K562 (cell line): ENCODE results near the gene CLSTN2. TPM values are rescaled to one million over a fixed set of nuclear protein-coding genes. Genes with fewer than 3 reads are reported as not detected.

Source experiments
- ATAC-seq: fragments of 200-7000 bp; cut with Tn5 transposase; 3 replicates; pipeline ENCODE4 v1.9.1; 2020; ENCODE audit warnings: moderate library complexity
- BruUV-seq: library from RNA; stranded (reverse); fragments of 400-500 nt; replicated peaks from 2 replicates; lab custom pipeline; 2021; lab: Mats Ljungman, UMichigan
- CTCF ChIA-PET: fragments of 300-600 bp; formaldehyde crosslinking; extraction: SDS; loops from one replicate; lab custom pipeline; 2021; ENCODE audit warnings: low intra/inter-chr PET ratio; lab: Yijun Ruan, JAX
- POLR2A ChIA-PET: fragments of 300-600, 350-650 bp; sonication (Branson Sonifier 250); formaldehyde crosslinking; extraction: SDS; loops from one replicate; lab custom pipeline; 2021; ENCODE audit warnings: antibody characterized with exemption, inconsistent platforms; lab: Yijun Ruan, JAX
- DNase-seq, 4 experiments: peaks; one replicate each; pipeline versions ENCODE4 v3.0.0 to v3.0.0-alpha.2; 2011 to 2018; ENCODE audit warnings: low spot score in 3 of 4, mixed read lengths in 3 of 4; ENCODE audit errors: extremely low read depth in 1 of 4
- FAIRE-seq: peaks from 2 replicates; lab custom pipeline; 2011; peaks lifted over from hg19 to GRCh38; lab: Jason Lieb, UNC
- H2AFZ ChIP-seq: 2 replicates; pipeline ENCODE4 v1.6.0; 2011; ENCODE audit warnings: low read depth, low read length, control low read depth, inconsistent platforms
- H3K27ac ChIP-seq: fragments of 200-600 bp; 3 replicates; pipeline ENCODE4 v1.8.0; 2011; ENCODE audit warnings: low read depth, mild to moderate bottlenecking, control low read depth, inconsistent platforms, low read length, moderate library complexity, mixed read lengths; ENCODE audit errors: extremely low read depth
- H3K27me3 ChIP-seq, 2 experiments: fragments of 300-600 bp in 1 of 2; 2 replicates in 1 of 2; 3 replicates in 1 of 2; pipeline versions ENCODE4 v1.6.0 to v1.8.0; 2011; ENCODE audit warnings: inconsistent platforms in 2 of 2, low read length in 2 of 2, mild to moderate bottlenecking in 1 of 2, mixed read lengths in 1 of 2, moderate library complexity in 1 of 2; ENCODE audit not compliant: control insufficient read depth in 2 of 2, insufficient read depth in 2 of 2
- H3K36me3 ChIP-seq: fragments of 300-600 bp; 3 replicates; pipeline ENCODE4 v1.8.0; 2011; ENCODE audit warnings: mild to moderate bottlenecking, low read length, inconsistent platforms; ENCODE audit not compliant: control insufficient read depth, insufficient read depth
- H3K4me1 ChIP-seq, 2 experiments: fragments of 200-600 bp in 1 of 2; replicated peaks in 1 of 2; 2 replicates in 1 of 2; 3 replicates in 1 of 2; pipeline versions ENCODE4 v1.5.1 to v1.8.0; 2011; ENCODE audit warnings: inconsistent platforms in 2 of 2, low read length in 2 of 2, mild to moderate bottlenecking in 1 of 2, mixed read lengths in 1 of 2, moderate library complexity in 1 of 2; ENCODE audit not compliant: control insufficient read depth in 2 of 2, insufficient read depth in 2 of 2
- H3K4me2 ChIP-seq: 2 replicates; pipeline ENCODE4 v1.6.1; 2011; ENCODE audit warnings: low read length, control low read depth, inconsistent platforms, mixed read lengths; ENCODE audit not compliant: insufficient read depth
- H3K4me3 ChIP-seq: fragments of 200-600 bp; sonication (generic), shearing (Covaris generic); 2 replicates; pipeline ENCODE4 v1.5.1; 2016; ENCODE audit warnings: control low read depth, inconsistent platforms
- H3K79me2 ChIP-seq: fragments of 200-600 bp; 3 replicates; pipeline ENCODE4 v1.8.0; 2011; ENCODE audit warnings: low read length, inconsistent platforms; ENCODE audit not compliant: control insufficient read depth, insufficient read depth
- H3K9ac ChIP-seq, 2 experiments: 2 replicates each; pipeline versions ENCODE4 v1.6.0 to v1.6.1; 2011; ENCODE audit warnings: low read depth in 2 of 2, low read length in 2 of 2, control low read depth in 1 of 2, inconsistent platforms in 1 of 2, mild to moderate bottlenecking in 1 of 2, mixed read lengths in 1 of 2; ENCODE audit not compliant: insufficient read depth in 1 of 2
- H3K9me1 ChIP-seq: one replicate; pipeline ENCODE4 v1.6.0; 2011; ENCODE audit warnings: inconsistent platforms, mild to moderate bottlenecking, low read length, moderate library complexity; ENCODE audit not compliant: control insufficient read depth, insufficient read depth
- H3K9me3 ChIP-seq: replicated peaks from 2 replicates; pipeline ENCODE4 v1.5.1; 2011; ENCODE audit warnings: low read depth, low read length, inconsistent platforms; ENCODE audit not compliant: control insufficient read depth, insufficient read depth
- H4K20me1 ChIP-seq: replicated peaks from 2 replicates; pipeline ENCODE4 v1.6.1; 2011; ENCODE audit warnings: low read length, inconsistent platforms, mixed read lengths; ENCODE audit not compliant: control insufficient read depth, insufficient read depth
- ILK ChIP-seq: fragments of 450-650 bp; IDR thresholded peaks from 2 replicates; pipeline ENCODE4 v1.6.1; 2016; ENCODE audit warnings: missing genetic modification characterization, low read depth, mild to moderate bottlenecking, missing compliant biosample characterization, moderate library complexity, borderline replicate concordance
- MEIS2 ChIP-seq: fragments of 450-650 bp; IDR thresholded peaks from 2 replicates; pipeline ENCODE4 v1.6.1; 2014; ENCODE audit warnings: mild to moderate bottlenecking; ENCODE audit not compliant: partially characterized antibody
- MYNN ChIP-seq, 2 experiments: sonication (generic); formaldehyde crosslinking in 1 of 2; IDR thresholded peaks; 2 replicates each; pipeline versions ENCODE4 v1.5.0 to v1.6.1; 2016 to 2020; ENCODE audit warnings: antibody characterized with exemption in 1 of 2, missing genetic modification reagents in 1 of 2
- NUFIP1 ChIP-seq: fragments of 450-650 bp; IDR thresholded peaks from 2 replicates; pipeline ENCODE4 v1.6.1; 2018; ENCODE audit not compliant: partially characterized antibody
- PCBP2 ChIP-seq: fragments of 200-400 bp; formaldehyde crosslinking; IDR thresholded peaks from 2 replicates; pipeline ENCODE4 v1.6.1; 2018; ENCODE audit warnings: low read length, low read depth, mild to moderate bottlenecking, moderate library complexity; ENCODE audit not compliant: poor library complexity, severe bottlenecking
- RBM14 ChIP-seq: fragments of 200-400 bp; formaldehyde crosslinking; IDR thresholded peaks from 2 replicates; pipeline ENCODE4 v1.6.1; 2018; ENCODE audit warnings: low read depth, mild to moderate bottlenecking, low read length, moderate library complexity, borderline replicate concordance; ENCODE audit not compliant: insufficient read depth
- TAF7 ChIP-seq: fragments of 450-650 bp; IDR thresholded peaks from 2 replicates; pipeline ENCODE4 v1.6.1; 2016; ENCODE audit warnings: missing genetic modification characterization, missing compliant biosample characterization
- THAP7 ChIP-seq: fragments of 250-450 bp; sonication (Bioruptor Pico); IDR thresholded peaks from 2 replicates; pipeline ENCODE4 v1.5.0; 2021
- U2AF1 ChIP-seq: fragments of 200-400 bp; formaldehyde crosslinking; optimal IDR thresholded peaks from 2 replicates; pipeline ENCODE3; 2017; ENCODE audit warnings: mild to moderate bottlenecking, low read depth, low read length, moderate library complexity
- ZNF395 ChIP-seq: fragments of 200-800 bp; sonication (Bioruptor generic); IDR thresholded peaks from 2 replicates; pipeline ENCODE4 v1.6.1; 2017; ENCODE audit warnings: missing genetic modification characterization, missing compliant biosample characterization
- ZNF398 ChIP-seq: fragments of 250-450 bp; sonication (Bioruptor Pico); IDR thresholded peaks from 2 replicates; pipeline ENCODE4 v1.8.0; 2021; ENCODE audit warnings: moderate library complexity, mild to moderate bottlenecking, inconsistent platforms
- ZNF445 ChIP-seq: fragments of 250-450 bp; sonication (Bioruptor Pico); IDR thresholded peaks from 2 replicates; pipeline ENCODE4 v1.4.0; 2020; ENCODE audit warnings: low read depth, mild to moderate bottlenecking, moderate library complexity
- WGBS: fragments of 100-300 bp; shearing (Covaris generic); methylation state at CpG from one replicate; pipeline ENCODE4 v1.1.6; 2016; ENCODE audit warnings: low coverage, mixed read lengths; ENCODE audit not compliant: insufficient coverage; ENCODE audit errors: missing lambda C conversion rate; 5-methylcytosine and 5-hydroxymethylcytosine counted together
- in situ Hi-C: fragments of 300-500 bp; cut with MboI; formaldehyde crosslinking; loops from 4 replicates; pipeline ENCODE4 v1.15.0; 2018; ENCODE audit warnings: inconsistent platforms, mixed read lengths
- intact Hi-C: fragments of 100-400 bp; cut with micrococcal nuclease; formaldehyde crosslinking; loops from 2 replicates; pipeline ENCODE4 v1.14.2; 2022
- polyA plus RNA-seq, 8 experiments: library from polyadenylated mRNA; depleted of rRNA in 4 of 8; stranded (reverse) in 5 of 8; unstranded in 3 of 8; fragments of >200 nt; fragmentation: Nextera tagmentation in 2 of 8; fragmentation: Illumina TruSeq in 1 of 8; extraction: Ambion mirVana in 2 of 8; extraction: Trizol in 1 of 8; gene quantifications; 2 replicates each; pipeline versions ENCODE4 v1.2.1 to v1.2.3, GENCODE V29; 2011 to 2014; ENCODE audit warnings: inconsistent platforms in 1 of 8, missing spikeins in 1 of 8
- total RNA-seq, 7 experiments: library from RNA; depleted of rRNA in 6 of 7; stranded (reverse); fragments of >200 nt in 6 of 7; fragmentation: Illumina TruSeq in 2 of 7; extraction: Trizol in 2 of 7; gene quantifications; 2 replicates each; pipeline versions ENCODE4 v1.2.1 to v1.2.3, GENCODE V29; 2011 to 2021; ENCODE audit warnings: low replicate concordance in 1 of 7

Gene CLSTN2
- total and polyA plus RNA-seq, 9 of the 15 experiments (the other 6 are each of a cell fraction or from before 2014, with no cell fraction given) = 0.02 to 0.04 (median 0.04) TPM; not detected in 6

GRCh38 chr3:140134231-140134965 lies 199.4 kb downstream of the CLSTN2 start (continued):
- TF ChIP-seq ZNF398 (CRISPR knock-in tag) (no peak), U2AF1 (no peak), PCBP2 (no peak), ZNF445 (no peak), RBM14 (no peak), THAP7 (CRISPR knock-in tag) (no peak), MEIS2 (no peak)

- Histone ChIP-seq H2AFZ (no peak overlapping the region), H3K9me3 (no peaks in the 10 kb centered on the region), H3K9me1 (no peaks in the 10 kb centered on the region), H3K79me2 (no peaks in the 10 kb centered on the region), H3K27me3 (no peaks in the 10 kb centered on the region), H4K20me1 (no peaks in the 10 kb centered on the region), H3K27ac (no peak overlapping the region), H3K9ac (no peak overlapping the region), H3K4me3 (no peak overlapping the region), H3K36me3 (no peaks in the 10 kb centered on the region), H3K4me2 (no peak overlapping the region), H3K4me1 (no peaks in the 10 kb centered on the region)
- FAIRE-seq (no peak), DNase-seq (no peak), ATAC-seq (no peak)
- POLR2A ChIA-PET = interaction anchor here (1.8 to 2.6 kb wide), 3 partner anchors 12 to 17 kb away, joined by 5 to 7 read pairs (median 5); no protein-coding TSS in a partner anchor
- in situ Hi-C loops (loop anchor here (25.0 kb wide), 1 partner anchor 727 kb away; no protein-coding TSS in a partner anchor), intact Hi-C loops (no loop called here)
- CTCF ChIA-PET = no interaction called here
- WGBS = 0% methylated on average over 4 of the region's 4 CpGs
- no TSS peak for BruUV-seq
- TF ChIP-seq ILK (tag) (no peak), TAF7 (tag) (no peak), NUFIP1 (no peak), ZNF395 (CRISPR knock-in tag) (no peak), MYNN (IDR thresholded peaks at IDR 0.05) (no peak), MYNN (CRISPR knock-in tag; IDR thresholded peaks at IDR 0.05) (no peak)
Measured at GRCh38 chr3:140135461-140135860, 200.5 kb downstream of the CLSTN2 start.
